Measurements from ENCODE around the gene NHLRC2. TPM values are rescaled to one million over a fixed set of nuclear protein-coding genes. Genes with fewer than 3 reads are reported as not detected.

The NHLRC2 gene
- total and polyA plus RNA-seq, 10 of the 15 experiments (the other 5 are each of a cell fraction or from before 2014, with no cell fraction given) = 1.9 to 31.3 (median 15.9) TPM

GRCh38 chr10:113854761-113855588 lies 514 bp downstream of the NHLRC2 start (continued):
- TF ChIP-seq ZNF687 (IDR thresholded peaks at IDR 0.05) (peak; percentile 80), NR2F1 (conservative IDR thresholded peaks at IDR 0.05) (peak; percentile 38; the same call in 1 of the 2 replicates), ZZZ3 (IDR thresholded peaks at IDR 0.05; ENCODE audit: control insufficient read depth, insufficient read length, low read depth) (no peak), SUZ12 (IDR thresholded peaks at IDR 0.05; ENCODE audit: unreplicated experiment) (no peak), MTA2 (IDR thresholded peaks at IDR 0.05; ENCODE audit: low read depth) (peak; percentile 59; the same call in 1 of the 2 replicates), RAD51 (IDR thresholded peaks at IDR 0.05) (no peak), PML (IDR thresholded peaks at IDR 0.05; ENCODE audit: low read length) (no peak; the same call in 1 of the 2 replicates), BACH1 (IDR thresholded peaks at IDR 0.05; ENCODE audit: borderline replicate concordance) (0 out of 2 replicates have a peak, but pooled peaks have one; percentile 40), ELK1 (IDR thresholded peaks at IDR 0.05; ENCODE audit: low read depth, low read length) (no peak), FOXM1 (IDR thresholded peaks at IDR 0.05; ENCODE audit: low read depth, low read length) (peak; percentile 64; the same call in 1 of the 2 replicates), NFIC (IDR thresholded peaks at IDR 0.05; ENCODE audit: low read depth, low read length) (0 out of 2 replicates have a peak, but pooled peaks have one; percentile 10), TAF1 (IDR thresholded peaks at IDR 0.05; ENCODE audit: borderline replicate concordance, low read depth, low read length) (peak; percentile 56), MTA3 (IDR thresholded peaks at IDR 0.05; ENCODE audit: borderline replicate concordance, low read length) (0 out of 2 replicates have a peak, but pooled peaks have one; percentile 6), ZNF217 (IDR thresholded peaks at IDR 0.05) (0 out of 2 replicates have a peak, but pooled peaks have one; percentile 17), MEF2B (IDR thresholded peaks at IDR 0.05; ENCODE audit: partially characterized antibody, poor library complexity, severe bottlenecking) (peak; percentile 97), POLR2AphosphoS2 (IDR thresholded peaks at IDR 0.05; ENCODE audit: low read depth, low read length) (no peak; the same call in 1 of the 2 replicates)
- TF ChIP-seq, protein P1, sequence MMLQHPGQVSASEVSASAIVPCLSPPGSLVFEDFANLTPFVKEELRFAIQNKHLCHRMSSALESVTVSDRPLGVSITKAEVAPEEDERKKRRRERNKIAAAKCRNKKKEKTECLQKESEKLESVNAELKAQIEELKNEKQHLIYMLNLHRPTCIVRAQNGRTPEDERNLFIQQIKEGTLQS (IDR thresholded peaks at IDR 0.05; ENCODE audit: borderline replicate concordance, extremely low read depth, low read depth, low read length) = no peak
- TF ChIP-seq, protein P2, sequence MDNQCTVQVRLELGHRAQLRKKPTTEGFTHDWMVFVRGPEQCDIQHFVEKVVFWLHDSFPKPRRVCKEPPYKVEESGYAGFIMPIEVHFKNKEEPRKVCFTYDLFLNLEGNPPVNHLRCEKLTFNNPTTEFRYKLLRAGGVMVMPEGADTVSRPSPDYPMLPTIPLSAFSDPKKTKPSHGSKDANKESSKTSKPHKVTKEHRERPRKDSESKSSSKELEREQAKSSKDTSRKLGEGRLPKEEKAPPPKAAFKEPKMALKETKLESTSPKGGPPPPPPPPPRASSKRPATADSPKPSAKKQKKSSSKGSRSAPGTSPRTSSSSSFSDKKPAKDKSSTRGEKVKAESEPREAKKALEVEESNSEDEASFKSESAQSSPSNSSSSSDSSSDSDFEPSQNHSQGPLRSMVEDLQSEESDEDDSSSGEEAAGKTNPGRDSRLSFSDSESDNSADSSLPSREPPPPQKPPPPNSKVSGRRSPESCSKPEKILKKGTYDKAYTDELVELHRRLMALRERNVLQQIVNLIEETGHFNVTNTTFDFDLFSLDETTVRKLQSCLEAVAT (IDR thresholded peaks at IDR 0.05) = no peak
- TF ChIP-seq, protein P3, sequence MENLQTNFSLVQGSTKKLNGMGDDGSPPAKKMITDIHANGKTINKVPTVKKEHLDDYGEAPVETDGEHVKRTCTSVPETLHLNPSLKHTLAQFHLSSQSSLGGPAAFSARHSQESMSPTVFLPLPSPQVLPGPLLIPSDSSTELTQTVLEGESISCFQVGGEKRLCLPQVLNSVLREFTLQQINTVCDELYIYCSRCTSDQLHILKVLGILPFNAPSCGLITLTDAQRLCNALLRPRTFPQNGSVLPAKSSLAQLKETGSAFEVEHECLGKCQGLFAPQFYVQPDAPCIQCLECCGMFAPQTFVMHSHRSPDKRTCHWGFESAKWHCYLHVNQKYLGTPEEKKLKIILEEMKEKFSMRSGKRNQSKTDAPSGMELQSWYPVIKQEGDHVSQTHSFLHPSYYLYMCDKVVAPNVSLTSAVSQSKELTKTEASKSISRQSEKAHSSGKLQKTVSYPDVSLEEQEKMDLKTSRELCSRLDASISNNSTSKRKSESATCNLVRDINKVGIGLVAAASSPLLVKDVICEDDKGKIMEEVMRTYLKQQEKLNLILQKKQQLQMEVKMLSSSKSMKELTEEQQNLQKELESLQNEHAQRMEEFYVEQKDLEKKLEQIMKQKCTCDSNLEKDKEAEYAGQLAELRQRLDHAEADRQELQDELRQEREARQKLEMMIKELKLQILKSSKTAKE (IDR thresholded peaks at IDR 0.05; ENCODE audit: low read depth, poor library complexity, severe bottlenecking) = no peak
